ENCODE data around the gene NDUFC2. TPM values are rescaled to one million over a fixed set of nuclear protein-coding genes. Genes with fewer than 3 reads are reported as not detected.
A peak's percentile ranks its signal among the peaks of the same experiment; 100 is the strongest.
"Not testable (repeated sequence)": the region's sequence is repeated elsewhere in the genome, so short reads cannot be mapped to it uniquely, and the experiment has no call there.

NDUFC2 gene
- total RNA-seq, 1 donor from 2014 or later, result 135 TPM

DNA sequence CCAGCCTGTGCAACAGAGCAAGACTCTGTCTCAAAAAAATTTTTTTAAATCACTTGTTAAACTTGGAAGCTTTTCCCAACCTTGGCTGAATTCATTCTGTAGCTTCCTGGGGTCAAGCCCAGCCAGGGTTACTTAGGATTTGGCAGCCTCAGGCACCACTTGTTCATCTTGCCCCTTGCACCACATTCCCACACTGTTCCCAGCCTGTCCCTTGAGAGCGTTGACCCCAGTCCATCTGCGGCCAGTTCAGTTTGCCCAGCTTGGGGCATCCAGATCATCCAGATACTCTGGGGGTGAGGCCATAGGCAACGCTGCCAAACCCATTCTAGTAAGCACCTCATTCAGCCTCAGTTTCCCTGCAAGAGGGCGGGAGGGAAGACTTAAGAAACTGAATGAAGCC, 24.7 kb downstream of the NDUFC2 start:
- no peak for DNase-seq

DNA sequence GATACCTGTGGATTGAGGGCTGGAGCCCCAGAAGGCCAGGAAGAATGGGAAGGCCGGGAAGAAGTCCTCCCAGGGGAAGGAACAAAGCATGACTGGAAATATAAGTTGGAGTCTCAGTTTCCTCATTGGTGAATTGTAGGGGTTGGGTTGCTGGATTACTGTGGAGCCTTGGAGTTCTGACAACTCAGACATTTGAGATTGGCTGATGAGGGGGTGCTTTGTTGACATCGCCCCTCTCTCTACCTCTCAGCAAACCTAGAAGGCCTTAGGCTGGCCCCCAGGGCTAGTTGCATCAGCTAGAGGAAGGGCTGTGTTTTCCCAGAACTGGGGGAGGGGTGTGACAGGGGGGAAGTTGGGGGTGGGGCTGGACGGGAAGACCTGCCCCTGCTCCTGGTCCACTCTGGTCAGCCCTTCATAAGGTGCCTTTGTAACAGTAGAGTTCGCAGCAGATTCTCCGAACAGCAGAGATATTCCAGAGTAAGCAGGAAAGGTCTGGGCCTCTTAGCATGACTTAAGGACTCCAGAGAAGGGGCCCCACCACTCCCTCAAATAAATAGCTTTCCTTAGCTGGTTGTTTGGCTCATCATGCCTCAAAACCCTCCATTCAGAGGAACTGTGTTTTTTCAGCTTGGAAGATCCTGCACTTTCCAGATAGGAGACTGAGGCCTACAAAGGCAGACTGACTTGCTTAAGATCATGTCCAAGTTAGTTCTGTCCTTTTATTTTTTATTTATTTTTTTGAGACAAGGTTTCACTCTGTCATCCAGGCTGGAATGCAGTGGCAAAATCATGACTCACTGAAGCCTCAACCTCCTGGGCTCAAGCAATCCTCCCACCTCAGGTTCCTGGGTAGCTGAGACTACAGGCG, 28.5 kb downstream of the NDUFC2 start:
- DNase-seq, result no peak

DNA sequence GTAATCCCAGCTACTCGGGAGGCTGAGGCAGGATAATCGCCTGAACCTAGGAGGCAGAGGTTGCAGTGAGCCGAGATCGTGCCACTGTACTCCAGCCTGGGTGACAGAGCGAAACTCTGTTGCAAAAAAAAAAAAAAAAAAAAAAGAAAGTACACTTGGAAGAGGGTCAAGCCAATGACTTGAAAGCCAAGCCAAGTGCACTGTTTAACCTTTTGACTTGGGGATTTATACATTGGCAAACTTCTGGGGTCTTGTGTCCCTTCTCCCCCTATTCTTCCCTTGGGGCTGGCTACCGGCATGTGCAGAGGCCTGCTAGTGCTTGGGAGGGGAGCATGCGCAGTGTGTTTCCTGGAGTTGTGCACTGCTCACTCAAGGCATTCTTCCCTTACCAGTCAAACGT, 30.3 kb downstream of the NDUFC2 start:
- DNase-seq, result no peak

DNA sequence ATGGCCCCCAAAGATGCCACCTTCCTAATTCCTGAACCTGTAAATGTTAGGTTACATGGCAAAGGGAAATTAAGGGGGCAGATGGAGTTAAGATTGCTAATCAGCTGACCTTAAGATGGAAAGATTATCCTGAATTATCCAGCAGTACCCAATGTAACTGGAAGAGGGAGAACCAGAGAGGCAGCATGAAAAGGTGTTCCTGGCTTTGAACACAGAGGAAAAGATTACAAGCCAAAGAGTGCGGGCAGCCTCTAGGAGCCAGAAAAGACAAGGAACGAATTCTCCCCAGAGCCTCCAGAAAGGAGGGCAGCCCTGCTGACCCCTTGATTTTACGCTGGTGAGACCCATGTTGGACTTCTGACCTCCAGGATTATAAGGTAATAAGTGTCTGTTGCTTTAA, 31.1 kb downstream of the NDUFC2 start:
- no peak for DNase-seq

DNA sequence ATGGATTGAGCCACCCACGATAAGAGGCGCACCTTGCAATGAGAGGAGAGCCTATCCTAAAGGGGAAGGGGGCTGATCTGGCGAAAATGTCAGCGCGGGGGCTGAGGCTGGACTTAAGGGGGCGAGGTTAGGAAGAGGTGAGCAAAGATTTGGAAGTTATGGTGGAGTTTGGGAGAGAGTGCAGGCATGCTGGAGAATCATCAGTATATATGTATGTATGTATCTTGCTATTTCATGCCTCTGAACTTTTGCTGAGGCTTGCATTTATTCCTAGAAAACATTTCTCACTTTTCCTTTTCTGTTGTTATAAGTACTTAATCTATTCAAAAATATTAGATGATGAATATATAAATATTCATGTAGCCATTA, 33.2 kb downstream of the NDUFC2 start:
- DNase-seq, result no peak

DNA sequence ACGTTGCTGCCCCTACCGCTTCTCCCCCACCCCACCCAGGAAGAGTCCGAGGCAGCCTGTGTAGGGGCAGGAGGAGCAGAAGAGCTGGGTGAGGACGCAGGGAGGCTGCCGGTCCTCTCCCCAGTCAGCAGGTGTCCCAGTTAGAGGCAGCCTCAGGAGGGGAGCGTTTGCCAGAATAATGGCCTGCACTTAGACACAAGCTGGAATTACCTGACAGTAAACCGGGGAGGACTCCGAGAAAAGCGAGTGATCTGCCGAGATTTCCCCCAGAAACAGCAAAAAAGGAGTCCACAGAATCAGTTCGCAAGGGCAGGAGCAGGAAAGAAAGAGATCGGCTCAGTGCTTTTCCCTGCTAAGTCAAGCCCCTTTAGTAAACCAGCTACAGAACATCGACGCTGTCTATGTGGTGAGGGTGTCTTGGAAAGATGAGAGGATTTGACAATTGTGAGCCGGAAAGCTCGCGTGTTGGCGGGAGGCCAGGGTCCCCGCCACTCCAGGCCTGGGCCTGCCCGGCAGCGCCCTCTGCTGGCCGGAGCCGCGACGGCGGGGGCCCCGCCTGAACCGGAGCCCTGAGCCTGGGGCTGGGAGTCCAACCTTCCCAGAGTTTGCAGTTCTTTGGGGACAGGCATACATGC, 33.7 kb downstream of the NDUFC2 start:
- DNase-seq, result peak; percentile 92

DNA sequence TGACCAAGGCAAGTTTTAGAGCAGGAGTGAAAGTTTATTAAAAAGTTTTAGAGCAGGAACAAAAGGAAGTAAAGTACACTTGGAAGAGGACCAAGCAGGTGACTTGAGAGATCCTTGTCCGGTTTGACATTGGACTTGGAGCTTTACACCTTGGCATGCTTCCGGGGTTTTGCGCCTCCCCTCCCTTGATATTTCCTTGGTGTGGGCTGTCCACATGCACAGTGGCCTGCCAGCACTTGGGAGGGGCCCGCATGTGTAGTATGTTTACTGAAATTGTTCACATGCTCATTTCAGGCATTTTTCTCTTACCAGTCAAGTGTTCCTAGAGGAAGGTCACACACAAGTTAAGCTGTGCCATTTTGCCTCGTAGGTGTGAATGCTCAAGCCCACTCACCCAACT, 35.0 kb downstream of the NDUFC2 start:
- no peak for DNase-seq

DNA sequence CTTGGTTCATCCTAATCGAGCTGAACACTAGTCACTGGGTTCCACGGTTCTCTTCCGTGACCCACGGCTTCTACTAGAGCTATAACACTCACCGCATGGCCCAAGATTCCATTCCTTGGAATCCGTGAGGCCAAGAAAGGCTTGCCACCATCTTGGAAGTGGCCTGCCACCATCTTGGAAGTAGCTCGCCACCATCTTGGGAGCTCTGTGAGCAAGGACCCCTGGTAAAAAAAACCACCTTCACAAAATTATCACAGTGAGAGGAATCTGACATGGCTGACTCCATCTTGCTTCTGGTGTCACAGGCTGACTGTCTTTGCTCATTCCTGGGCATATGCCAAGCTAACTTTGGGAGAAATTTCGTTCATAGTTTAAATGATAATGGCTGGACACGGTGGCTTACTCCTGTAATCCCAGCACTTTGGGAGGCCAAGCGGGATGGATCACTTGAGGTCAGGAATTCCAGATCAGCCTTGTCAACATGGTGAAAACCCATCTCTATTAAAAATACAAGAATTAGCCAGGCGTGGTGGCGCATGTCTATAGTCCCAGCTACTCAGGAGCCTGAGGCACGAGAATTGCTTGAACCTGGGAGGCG, 37.7 kb downstream of the NDUFC2 start:
- DNase-seq, result peak; percentile 76

DNA sequence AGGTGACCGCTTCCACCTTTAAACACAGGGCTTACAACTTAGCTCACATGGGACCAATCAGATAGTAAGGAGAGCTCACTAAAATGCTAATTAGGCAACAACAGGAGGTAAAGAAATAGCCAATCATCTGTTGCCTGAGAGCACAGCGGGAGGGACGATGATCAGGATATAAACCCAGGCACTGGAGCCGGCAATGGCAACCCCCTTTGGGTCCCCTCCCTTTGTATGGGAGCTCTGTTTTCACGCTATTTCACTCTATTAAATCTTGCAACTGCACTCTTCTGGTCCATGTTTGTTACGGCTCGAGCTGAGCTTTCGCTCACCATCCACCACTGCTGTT, 38.3 kb downstream of the NDUFC2 start:
- not testable (repeated sequence) for DNase-seq

DNA sequence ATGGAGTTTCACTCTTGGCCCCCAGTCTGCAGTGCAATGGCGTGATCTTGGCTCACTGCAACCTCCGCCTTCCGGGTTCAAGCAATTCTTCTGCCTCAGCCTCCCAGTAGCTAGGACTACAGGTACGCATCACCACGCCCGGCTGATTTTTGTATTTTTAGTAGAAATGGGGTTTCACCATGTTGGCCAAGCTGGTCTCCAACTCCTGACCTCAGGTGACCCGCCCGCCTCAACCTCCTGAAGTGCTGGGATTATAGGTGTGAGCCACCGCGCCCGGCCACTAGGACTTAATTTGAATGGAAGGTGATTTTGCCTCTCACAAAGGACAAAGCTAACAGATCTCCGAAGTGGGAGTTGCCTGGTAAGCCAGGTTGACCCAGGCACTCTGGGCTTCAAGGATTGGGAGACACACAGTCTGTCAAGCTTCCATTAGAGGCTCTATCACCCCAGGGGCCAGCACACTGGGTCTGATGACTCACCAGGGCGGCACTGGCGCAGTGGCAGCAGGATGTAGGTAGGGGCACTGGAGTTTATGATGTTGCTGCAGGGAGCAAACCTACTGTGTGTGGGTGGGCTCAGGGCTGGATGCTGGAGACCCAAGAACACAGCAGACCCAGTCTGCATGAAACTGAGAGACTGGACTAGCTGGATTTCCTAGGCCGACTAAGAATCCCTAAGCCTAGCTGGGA, 38.8 kb downstream of the NDUFC2 start:
- DNase-seq, result no peak

DNA sequence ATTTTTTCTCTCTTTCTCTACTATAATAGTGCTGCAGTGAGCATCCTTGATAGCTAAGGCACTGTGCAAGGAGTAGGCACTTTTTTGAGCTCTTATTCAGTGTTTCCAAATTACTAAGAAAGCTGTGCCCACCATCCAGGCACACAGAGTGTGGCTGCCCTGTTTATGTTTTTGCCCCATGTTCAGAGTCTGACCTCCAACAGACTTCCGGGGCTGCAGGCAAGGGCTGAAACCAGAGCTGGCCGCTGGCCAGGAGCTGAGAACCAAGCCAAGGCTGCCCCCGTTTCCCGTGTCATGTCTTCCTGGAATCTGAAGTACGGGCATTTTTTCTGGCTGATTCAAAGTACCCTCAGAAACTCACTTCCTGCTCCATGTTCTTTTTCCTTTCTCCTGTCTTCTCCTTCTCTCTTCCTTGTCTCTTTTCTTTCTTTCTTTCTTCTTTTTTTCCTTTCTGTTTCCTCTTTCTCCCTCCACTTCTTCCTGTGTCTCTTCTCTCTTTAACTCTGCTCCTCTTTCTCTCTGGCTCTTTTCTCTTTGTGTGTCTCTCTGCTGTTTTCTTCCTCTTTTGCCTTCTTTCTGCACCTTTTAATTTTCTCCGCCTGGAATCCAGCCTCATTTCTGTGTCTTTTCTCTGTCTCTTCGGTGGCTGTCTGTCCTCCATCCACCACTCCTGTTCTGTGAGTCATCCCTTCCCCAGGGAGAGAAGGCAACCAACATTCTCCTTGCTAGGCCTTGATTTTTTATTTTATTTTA, 39.6 kb downstream of the NDUFC2 start:
- DNase-seq, result peak; percentile 80

DNA sequence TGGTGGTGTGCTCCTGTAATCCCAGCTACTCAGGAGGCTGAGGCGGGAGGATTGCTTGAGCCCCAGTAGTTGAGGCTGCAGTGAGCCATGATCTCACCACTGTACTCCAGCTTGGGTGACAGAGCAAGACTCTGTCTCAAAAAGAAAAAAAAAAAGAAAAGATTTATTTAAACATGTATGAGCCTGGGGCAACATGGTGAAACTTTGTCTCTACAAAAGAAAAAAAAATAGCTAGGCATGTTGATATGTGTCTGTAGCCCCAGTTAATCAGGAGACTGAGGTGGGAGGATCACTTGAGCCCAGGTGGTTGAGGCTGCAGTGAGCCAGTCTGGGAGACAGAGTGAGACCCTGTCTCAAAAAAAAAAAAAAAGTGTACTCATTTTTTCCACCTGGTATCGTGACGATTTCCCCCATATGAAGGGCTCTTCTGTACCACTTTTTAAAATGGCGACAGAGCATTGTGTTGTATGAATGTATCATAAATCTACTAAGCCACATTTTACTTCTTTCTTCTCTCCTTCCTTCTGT, 40.2 kb downstream of the NDUFC2 start:
- no peak for DNase-seq

DNA sequence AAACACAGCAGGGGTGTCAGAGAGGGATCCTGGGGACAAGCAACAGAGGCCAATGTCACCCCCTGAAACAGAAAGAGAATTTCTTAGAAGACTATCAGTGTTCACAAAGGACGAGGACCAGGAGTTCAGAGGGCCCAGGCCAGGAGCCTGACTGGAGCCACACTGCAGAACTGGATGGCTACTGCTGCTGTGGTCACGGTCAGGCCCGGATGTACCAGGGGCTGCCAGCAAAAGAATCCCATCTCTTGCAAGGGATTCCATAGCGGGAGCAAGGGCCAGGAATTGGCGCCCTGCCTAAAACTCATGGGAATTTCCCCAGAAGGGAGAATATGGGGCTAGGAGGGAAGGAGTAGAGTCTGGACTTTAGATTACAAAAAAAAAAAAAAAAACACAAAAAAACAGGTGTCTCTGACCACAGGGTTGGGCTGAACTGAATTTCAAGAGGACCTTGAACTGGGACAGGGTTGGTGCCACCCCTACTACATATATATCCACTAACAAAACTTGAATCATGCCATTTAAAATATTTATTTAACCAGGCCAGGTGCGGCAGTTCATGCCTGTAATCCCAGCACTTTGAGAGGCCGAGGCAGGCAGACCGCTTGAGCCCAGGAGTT, 40.9 kb downstream of the NDUFC2 start:
- DNase-seq, result no peak

DNA sequence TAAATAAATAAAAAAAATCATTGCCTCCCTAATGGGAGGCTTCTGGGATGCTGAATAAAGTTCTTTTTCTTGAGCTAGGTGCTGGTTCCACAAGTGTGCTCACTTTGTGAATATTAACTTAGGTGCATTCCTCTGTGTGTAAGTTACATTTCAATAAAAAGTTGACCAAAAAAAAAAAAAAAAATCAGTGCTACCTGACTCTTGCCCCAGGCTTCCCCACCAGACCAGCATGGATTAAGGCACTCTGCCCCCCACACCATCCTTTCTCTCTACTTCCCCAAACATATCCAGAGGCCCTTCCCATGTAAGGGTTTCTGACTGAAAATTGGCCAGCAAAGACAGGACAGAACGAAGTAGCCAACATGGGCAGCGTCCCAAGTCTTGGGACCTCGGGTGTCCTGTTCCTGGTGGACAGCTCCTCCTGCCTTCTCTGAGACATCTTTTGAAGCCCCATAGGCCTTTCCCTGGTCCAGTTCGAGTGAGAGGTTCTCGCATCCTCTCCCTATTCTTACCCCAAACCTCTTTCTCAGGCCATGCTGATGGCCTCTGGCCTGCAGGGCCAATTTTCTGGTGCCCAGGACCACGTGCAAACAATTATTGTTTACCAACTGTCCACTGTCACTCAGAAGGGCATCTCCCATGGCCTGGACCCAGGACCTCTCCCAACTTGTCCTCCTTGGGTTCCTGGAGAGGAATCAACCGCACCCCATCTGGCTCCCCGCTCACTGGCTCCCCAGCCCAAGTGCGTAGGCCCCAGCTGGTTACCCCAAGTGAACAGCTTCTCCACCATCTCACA, 41.6 kb downstream of the NDUFC2 start:
- DNase-seq, result no peak

DNA sequence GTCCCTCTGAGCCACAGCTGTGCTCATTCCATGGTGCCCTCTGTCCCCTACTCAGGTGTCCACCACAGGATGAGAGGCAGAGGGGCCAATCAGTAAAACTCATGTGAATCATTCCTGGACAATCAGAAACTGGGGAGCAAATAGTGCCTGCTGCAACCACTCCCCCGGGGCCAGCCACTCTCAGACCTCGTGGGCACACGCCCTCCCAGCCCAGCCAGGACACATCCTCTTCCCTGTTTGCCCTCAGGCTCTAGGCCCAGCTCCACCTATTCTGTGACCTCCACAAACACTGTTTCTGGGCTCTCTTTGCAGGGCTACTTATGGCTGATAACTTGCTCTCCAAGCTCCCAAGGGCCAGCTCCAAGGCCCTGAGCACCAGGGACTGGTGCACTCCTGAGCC, 42.6 kb downstream of the NDUFC2 start:
- DNase-seq, result no peak

DNA sequence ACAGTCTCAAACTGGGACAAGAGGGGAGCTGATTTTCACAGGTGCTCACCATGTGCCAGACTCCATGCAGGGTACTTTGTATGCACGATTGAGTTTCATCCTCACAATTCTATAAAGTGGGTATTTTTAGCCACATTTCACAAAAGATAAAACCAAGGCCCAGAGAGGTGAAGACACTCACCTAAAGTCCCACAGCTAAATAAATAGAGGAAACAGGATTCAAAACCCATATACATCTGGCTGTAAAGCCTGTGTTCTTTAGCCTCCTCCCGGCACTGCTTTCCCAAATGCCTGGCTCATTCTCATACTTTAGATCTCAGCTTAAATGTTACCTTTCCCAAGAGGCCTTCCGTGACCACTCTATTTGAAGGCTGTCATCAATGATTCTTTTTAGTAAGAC, 43.3 kb downstream of the NDUFC2 start:
- DNase-seq, result no peak

DNA sequence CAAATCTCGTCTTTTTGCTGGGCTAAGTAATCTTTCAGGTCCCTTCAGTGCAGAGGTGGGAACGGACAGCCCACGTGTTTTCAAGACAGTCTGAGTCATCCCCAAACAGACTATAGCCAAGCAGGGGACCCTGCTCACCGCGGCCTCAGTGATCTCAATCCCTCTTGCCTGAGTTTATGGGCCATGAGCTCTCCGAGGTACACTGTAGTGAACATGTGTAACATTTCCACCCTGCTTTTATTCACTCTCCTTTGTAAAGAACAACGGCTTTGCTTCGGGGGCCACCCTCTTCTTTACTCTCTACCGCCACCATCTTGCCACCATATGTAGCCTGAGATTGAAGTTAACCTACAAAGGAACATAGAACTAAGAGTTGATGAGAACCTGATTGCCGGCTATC, 45.0 kb downstream of the NDUFC2 start:
- no peak for DNase-seq

DNA sequence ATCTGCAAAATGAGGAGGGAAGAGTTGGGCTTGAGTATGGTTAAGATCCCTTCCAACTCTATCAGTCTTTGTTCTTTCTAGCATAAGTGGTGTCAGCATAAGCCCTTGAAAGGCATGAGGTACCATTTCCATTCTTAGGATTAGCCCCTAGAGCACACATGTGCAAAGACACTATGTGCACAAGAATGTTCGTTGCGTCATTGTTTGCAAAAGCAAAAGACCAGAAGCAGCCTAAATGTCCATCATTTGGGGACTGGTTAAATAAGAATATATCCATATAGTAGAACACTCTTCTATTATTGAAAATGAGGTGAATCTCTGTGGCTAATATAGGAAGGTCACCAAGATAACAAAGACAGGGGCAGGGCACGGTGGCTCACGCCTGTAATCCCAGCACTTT, 46.6 kb downstream of the NDUFC2 start:
- no peak for DNase-seq

DNA sequence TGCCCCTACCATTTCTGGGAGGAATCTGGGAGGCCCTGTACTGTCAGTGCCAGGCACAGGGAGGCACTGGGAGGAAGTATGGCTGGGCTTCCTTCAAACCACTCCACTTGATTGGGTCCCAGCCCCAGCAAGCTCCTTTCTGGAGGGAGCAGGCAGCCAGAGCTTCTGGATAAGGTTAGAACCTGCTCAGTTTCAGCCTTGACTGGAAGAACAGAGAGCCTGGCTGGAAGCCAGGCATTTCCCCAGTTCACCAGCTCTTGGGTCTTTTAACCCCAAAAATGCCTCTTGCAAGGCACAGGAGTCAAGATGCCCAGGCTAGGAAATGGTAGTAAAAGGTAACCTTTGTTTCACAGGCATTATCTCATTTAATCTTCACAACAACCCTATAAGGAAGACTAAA, 47.6 kb downstream of the NDUFC2 start:
- DNase-seq, result no peak

DNA sequence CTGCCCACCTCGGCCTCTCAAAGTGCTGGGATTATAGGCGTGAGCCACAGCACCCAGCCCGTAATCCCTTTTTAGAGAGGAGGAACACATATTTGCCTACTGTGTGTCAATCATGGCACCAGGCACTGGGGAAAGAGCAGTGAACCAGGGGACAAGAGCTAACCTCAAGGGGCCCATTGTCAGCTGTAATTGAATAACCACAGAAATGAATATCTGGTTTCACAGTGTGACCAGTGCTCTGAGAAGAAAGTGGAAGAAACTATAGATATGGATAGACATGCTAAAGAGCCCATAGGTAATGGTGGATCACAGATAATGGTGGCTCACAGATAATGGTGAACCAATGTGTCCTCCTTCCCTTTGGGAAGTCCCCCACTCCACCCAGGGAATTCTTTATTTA, 48.0 kb downstream of the NDUFC2 start:
- no peak for DNase-seq
